NCI-H2107 treated with DMSO at 0.1 percent for 48 hours (cell line): ENCODE data around the gene SNX13.

Experiments
- DNase-seq: peaks from one replicate; lab custom pipeline; 2025; ENCODE audit not compliant: unreplicated experiment; lab: John Stamatoyannopoulos, UW

Gene SNX13, protein sequence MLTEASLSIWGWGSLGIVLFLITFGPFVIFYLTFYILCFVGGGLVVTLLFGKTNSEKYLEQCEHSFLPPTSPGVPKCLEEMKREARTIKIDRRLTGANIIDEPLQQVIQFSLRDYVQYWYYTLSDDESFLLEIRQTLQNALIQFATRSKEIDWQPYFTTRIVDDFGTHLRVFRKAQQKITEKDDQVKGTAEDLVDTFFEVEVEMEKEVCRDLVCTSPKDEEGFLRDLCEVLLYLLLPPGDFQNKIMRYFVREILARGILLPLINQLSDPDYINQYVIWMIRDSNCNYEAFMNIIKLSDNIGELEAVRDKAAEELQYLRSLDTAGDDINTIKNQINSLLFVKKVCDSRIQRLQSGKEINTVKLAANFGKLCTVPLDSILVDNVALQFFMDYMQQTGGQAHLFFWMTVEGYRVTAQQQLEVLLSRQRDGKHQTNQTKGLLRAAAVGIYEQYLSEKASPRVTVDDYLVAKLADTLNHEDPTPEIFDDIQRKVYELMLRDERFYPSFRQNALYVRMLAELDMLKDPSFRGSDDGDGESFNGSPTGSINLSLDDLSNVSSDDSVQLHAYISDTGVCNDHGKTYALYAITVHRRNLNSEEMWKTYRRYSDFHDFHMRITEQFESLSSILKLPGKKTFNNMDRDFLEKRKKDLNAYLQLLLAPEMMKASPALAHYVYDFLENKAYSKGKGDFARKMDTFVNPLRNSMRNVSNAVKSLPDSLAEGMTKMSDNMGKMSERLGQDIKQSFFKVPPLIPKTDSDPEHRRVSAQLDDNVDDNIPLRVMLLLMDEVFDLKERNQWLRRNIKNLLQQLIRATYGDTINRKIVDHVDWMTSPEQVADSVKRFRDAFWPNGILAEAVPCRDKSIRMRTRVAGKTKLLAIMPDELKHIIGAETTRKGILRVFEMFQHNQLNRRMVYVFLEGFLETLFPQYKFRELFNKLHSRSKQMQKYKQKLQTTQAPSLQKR

DNA sequence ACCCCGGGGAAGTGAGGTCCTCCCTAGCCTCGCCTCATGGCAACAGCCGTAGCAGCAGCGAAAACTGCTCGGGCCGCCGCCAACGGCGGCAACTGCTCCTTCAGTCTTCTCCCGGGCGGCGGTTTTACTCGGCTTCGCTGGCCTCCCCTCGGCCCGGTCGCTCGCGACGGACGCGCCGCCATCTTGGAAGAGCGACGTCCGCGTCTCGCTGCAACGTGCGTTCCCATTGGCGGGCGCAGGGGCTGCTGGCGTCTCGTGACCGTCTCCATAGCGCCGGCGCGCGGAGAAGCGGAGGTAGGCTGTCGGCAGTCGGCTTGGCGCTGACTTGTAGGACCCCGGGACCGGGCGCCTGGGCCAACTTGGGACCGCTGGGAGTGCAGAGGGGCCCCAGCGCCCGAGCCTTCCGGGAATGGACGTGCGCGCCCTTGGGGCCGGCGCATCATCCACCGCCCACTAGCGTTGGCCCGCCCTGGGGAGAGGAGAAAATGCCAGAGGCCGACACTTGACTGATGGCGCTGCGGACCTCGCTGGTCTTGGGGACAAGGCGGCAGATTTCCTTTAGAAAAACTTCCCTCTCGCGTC lies at the start of gene SNX13:
Gene SNX13 (minus strand): TSS at position 193 of the 582 bp plus-strand sequence. CDS start 199 bp downstream, outside the sequence.
- peak; percentile 78 for DNase-seq

- no peak for DNase-seq
Measured at GRCh38 chr7:17989546-17989945, 49.3 kb upstream of the SNX13 start.

DNA sequence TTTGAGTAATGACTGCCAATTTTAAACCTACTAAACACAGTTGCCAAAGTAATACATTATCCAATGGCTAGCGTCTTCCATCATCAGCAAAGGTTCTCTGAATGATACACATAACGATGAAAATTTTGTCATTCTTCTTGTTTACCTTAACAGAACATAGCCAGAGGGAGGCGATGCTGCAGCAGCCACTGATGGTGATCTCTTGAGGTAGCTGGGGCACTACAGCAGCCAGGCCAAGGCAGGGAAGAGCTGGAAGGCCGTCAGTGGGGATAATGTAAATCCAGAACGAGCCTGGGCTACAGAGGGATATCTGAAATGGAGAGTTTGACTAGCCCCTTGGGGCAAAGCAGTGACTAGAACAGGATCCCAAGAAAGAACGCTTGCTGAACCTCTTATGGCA lies 48.6 kb upstream of the SNX13 start:
- DNase-seq: no peak

GRCh38 chr7:17988141-17988540 lies 47.8 kb upstream of the SNX13 start:
- no peak for DNase-seq

DNA sequence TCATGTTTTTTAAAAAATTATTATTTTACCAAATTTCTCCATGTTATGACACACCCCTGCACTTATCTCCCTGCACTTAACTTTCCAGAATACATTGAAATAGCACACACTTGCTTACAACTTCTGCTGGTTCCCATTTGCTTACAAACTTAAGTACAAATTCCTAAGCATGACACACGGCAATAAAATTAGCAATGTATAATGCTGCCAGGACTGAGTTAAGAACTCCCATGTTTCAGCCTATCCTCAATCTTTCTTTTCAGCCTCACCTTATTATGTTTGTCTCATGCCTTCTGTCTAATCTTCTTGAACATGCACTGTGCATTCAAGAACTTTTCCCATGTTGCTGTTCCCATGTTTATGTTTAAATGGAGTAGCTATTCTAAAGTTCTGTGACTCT lies 46.6 kb upstream of the SNX13 start:
- no peak for DNase-seq

GRCh38 chr7:17985473-17986239 lies 45.4 kb upstream of the SNX13 start:
- no peak for DNase-seq

DNA sequence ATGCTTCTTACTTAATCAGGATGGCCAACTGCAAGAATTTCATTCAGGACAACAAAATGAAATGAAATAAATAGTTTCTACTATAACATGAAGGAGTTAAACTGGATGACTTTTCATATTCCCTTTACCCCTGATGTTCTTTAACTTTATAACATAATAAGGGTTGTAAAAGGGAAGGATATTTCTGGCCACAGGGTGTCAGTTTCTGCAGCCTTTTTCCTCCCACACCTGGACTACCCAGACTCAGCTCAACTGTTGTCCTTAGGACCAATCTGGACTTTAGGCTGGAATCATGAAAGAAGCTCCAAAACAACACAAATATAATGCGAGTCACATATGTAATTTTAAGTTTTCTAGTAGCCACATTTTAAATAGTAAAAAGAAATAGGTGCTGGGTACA lies 44.0 kb upstream of the SNX13 start:
- DNase-seq: no peak

- no peak for DNase-seq
Measured at GRCh38 chr7:17983221-17984062, 43.1 kb upstream of the SNX13 start.

GRCh38 chr7:17976952-17977351 lies 36.7 kb upstream of the SNX13 start:
- DNase-seq: no peak

GRCh38 chr7:17971411-17971810 lies 31.1 kb upstream of the SNX13 start:
- no peak for DNase-seq

DNA sequence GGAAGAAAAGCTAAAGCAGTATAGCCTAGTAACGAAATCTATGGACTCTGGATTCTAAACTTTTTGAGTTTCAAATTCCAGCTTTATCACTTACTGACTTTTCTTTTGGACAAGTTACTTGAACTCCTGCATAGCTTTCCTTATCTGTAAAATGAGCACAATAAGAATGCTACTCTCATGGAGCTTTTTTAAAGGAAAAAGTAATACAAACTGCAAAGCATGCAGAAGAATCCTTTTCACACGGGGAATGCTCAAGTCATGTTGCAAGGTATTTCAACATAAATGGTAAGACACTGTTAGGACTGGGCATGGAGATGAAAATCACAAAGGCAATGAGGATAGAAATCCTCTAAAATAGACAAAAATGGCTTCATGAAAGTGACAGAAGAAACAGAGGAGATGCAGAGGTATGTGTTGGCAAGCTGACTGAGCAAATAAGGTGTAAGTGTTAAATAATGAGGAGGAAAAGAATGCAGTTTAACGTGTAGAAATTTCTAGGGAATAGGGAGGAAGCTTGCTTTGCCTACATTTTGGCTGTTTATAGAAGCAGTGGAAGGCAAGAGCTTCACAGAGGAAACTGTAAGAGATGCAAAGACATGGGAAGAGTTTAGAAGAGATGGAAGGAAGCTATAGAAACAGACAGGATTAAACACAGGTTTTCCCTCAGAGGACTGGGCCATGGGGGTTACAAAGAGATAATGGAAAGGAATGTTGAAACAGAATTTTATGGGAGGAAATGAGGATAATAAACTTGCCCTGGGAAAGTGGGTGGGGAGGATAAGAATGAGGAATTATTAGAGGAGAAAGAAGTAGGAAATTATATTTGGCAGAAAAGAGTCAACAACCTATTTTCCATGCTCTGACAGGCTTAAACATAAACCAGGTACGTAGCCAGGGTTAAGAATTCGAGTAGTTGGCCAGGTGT lies 28.8 kb upstream of the SNX13 start:
- DNase-seq: no peak

DNA sequence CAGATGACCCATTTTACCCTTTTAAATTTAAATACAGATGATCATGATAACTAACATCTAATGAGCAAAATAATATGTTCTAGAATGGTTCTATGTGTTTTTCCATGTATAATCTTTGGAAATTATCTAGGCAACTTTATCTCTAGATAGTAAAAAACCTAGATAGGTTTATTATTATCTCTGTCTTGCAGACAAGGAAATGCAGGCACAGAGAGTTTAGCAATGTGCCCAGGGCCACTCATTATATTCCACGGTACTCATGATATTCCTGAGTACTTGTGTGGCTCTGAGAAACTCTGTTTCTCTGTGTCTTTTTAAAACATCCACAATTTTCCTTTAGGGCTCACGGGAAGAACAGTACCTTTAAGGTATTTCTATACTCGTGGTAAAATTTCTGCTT lies 26.4 kb upstream of the SNX13 start:
- DNase-seq: no peak

- DNase-seq: no peak
Measured at GRCh38 chr7:17965603-17966002, 25.3 kb upstream of the SNX13 start.

DNA sequence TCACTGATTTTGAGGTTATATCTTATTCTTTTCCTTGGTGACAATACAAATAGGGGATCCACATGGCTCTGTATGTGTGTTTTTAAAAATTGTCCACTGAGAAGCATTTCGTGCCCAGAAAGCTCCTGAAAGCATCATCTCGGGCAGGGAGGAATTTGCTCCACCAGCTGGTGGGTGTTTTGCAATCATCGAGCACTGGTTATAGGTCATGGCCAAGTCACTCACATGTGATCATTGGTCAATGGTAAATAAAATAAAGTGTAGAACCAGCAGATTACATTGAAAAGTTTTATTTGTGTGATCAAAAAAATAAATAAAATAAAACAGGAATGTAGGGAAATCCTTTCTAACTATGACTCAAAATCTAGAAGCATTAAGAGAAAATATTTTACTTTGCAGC lies 23.0 kb upstream of the SNX13 start:
- DNase-seq: no peak

GRCh38 chr7:17962652-17963051 lies 22.4 kb upstream of the SNX13 start:
- no peak for DNase-seq

- DNase-seq: no peak
Measured at GRCh38 chr7:17957871-17958270, 17.6 kb upstream of the SNX13 start.

GRCh38 chr7:17952387-17952786 lies 12.1 kb upstream of the SNX13 start:
- no peak for DNase-seq

DNA sequence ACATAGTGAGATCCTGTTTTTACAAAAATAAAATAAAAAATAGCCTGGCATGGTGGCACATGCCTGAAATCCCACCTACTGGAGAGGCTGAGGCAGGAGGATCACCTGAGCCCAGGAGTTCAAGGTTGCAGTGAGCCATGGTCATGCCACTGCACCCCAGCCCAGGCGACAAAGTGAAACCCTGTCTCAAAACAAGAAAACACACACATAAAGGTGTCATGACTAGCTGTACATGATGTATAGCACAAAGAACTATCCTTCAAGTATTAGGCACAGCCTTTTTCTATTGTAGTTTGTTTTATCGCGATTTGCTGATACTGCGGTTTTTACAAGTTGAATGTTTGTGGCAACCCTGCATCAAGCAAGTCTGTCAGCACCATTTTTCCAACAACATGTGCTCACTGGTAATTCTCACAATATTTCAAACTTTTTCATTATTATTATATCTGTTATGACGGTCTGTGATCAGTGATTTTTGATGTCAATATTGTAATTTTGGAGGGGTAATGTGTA lies 11.5 kb upstream of the SNX13 start:
- DNase-seq: no peak
